Upper lobe of left lung (tissue), 4 donors: ENCODE results near the gene LGALS3.

Experiments
- EP300 ChIP-seq, 4 donors: sonication (generic); formaldehyde crosslinking; IDR thresholded peaks; one replicate each; pipeline ENCODE4 v1.5.1; 2017; ENCODE audit warnings: antibody characterized with exemption in 4 of 4, control low read depth in 2 of 4
- POLR2A ChIP-seq, 4 donors: fragments of 450-650 bp; IDR thresholded peaks; one replicate each; pipeline ENCODE4 v1.5.1; 2016 to 2017; ENCODE audit warnings: antibody characterized with exemption in 4 of 4, mild to moderate bottlenecking in 2 of 4
- POLR2AphosphoS5 ChIP-seq, 2 donors: sonication (generic); formaldehyde crosslinking; IDR thresholded peaks; one replicate each; pipeline ENCODE4 v1.5.1; 2017; ENCODE audit warnings: antibody characterized with exemption in 2 of 2
- TF ChIP-seq, protein P1 (sequence below), 6 experiments: fragments of 450-650 bp in 4 of 6; fragments of 200-600 bp in 2 of 6; sonication (generic) in 2 of 6; IDR thresholded peaks; one replicate each; pipeline ENCODE4 v1.5.1; 2016 to 2019; ENCODE audit warnings: antibody characterized with exemption in 6 of 6

- TF ChIP-seq, protein P1, sequence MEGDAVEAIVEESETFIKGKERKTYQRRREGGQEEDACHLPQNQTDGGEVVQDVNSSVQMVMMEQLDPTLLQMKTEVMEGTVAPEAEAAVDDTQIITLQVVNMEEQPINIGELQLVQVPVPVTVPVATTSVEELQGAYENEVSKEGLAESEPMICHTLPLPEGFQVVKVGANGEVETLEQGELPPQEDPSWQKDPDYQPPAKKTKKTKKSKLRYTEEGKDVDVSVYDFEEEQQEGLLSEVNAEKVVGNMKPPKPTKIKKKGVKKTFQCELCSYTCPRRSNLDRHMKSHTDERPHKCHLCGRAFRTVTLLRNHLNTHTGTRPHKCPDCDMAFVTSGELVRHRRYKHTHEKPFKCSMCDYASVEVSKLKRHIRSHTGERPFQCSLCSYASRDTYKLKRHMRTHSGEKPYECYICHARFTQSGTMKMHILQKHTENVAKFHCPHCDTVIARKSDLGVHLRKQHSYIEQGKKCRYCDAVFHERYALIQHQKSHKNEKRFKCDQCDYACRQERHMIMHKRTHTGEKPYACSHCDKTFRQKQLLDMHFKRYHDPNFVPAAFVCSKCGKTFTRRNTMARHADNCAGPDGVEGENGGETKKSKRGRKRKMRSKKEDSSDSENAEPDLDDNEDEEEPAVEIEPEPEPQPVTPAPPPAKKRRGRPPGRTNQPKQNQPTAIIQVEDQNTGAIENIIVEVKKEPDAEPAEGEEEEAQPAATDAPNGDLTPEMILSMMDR (IDR thresholded peaks at IDR 0.05) = no peak
- TF ChIP-seq POLR2A (IDR thresholded peaks at IDR 0.05) (no peak), POLR2AphosphoS5 (IDR thresholded peaks at IDR 0.05) (no peak), EP300 (IDR thresholded peaks at IDR 0.05) (no peak)
Measured at GRCh38 chr14:55142466-55142865, 13.4 kb downstream of the LGALS3 start.
